ENCODE measurements around the gene ASB13. TPM values are rescaled to one million over a fixed set of nuclear protein-coding genes. Genes with fewer than 3 reads are reported as not detected.
A peak's percentile ranks its signal among the peaks of the same experiment; 100 is the strongest.
"Not testable (repeated sequence)": the region's sequence is repeated elsewhere in the genome, so short reads cannot be mapped to it uniquely, and the experiment has no call there.

ASB13 gene
- total and polyA plus RNA-seq, 7 donors, result 13.2 to 52.0 (median 23.5) TPM

DNA sequence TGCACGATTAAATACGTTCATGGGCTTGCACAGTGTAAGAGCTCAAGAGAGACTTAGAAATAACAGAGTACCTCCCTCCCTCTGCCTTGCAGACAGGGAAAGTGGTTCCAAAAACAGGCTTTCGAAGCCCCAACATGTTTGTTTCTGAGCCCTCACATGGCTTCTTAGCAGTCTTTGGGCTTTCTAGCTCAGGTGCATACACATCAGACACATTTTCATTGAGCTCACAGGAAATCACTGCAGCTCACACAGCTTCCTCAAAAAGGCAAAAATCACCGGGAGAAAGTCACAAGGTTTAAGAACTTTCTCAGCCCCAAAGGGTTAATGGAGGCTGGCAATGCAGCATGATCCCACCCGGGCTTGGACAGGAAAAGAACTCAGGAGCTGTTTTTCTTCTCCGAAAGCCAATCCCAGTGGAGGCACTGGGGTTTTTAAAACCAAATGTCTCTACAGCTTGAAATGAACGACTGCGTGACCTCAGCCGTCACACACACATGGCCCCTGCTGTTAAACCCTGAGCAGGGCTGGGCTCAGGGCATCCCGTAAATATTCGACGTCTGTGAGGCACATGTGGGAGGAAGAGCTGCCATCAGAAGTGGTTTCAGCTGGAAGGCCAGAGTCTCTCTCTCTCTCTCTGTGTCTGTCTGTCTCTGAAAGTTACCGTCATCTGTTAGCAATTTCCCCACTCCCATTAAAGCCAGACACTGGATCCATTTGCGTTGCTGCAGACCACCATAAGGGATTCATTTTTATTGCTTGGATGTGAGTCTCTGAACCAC, 71.9 kb downstream of the ASB13 start:
- no peaks in the 10 kb centered on the region for H3K27me3 ChIP-seq
- intact Hi-C loops (cut with DNase I), result no loop called here
- no peak for DNase-seq
- WGBS, 2 donors, result 53 to 78% methylated on average over 14 of the region's 14 CpGs
- no peaks in the 10 kb centered on the region for H3K4me1 ChIP-seq
- H3K36me3 ChIP-seq, result no peaks in the 10 kb centered on the region
- H3K27ac ChIP-seq, result no peak overlapping the region
- H3K9me3 ChIP-seq, result no peaks in the 10 kb centered on the region
- no peak overlapping the region for H3K4me3 ChIP-seq
- TF ChIP-seq EP300 (IDR thresholded peaks at IDR 0.05) (no peak), POLR2AphosphoS5 (IDR thresholded peaks at IDR 0.05) (no peak)
- TF ChIP-seq, protein P1, sequence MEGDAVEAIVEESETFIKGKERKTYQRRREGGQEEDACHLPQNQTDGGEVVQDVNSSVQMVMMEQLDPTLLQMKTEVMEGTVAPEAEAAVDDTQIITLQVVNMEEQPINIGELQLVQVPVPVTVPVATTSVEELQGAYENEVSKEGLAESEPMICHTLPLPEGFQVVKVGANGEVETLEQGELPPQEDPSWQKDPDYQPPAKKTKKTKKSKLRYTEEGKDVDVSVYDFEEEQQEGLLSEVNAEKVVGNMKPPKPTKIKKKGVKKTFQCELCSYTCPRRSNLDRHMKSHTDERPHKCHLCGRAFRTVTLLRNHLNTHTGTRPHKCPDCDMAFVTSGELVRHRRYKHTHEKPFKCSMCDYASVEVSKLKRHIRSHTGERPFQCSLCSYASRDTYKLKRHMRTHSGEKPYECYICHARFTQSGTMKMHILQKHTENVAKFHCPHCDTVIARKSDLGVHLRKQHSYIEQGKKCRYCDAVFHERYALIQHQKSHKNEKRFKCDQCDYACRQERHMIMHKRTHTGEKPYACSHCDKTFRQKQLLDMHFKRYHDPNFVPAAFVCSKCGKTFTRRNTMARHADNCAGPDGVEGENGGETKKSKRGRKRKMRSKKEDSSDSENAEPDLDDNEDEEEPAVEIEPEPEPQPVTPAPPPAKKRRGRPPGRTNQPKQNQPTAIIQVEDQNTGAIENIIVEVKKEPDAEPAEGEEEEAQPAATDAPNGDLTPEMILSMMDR (IDR thresholded peaks at IDR 0.05), result no peak

DNA sequence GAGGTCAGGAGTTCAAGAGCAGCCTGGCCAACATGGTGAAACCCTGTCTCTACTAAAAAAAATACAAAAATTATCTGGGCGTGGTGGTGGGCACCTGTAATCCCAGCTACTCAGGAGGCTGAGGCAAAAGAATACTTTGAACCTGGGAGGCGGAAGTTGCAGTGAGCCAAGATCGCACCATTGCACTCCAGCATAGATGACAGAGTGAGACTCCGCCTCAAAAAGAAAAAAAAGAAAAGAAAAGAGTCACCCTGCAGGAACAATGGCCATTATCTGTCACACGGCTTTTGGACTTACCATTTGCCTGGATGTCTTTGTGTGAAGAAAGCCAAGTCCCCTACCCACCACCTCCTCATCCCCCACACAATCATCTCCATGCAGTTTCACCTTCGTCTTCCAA, 73.0 kb downstream of the ASB13 start:
- H3K4me1 ChIP-seq; intact Hi-C loops (cut with DNase I); H3K27ac ChIP-seq; DNase-seq; H3K36me3 ChIP-seq; H3K27me3 ChIP-seq; H3K4me3 ChIP-seq; H3K9me3 ChIP-seq: not testable (repeated sequence)
- 78 to 93% methylated on average over 6 of the region's 6 CpGs for WGBS, 2 donors

DNA sequence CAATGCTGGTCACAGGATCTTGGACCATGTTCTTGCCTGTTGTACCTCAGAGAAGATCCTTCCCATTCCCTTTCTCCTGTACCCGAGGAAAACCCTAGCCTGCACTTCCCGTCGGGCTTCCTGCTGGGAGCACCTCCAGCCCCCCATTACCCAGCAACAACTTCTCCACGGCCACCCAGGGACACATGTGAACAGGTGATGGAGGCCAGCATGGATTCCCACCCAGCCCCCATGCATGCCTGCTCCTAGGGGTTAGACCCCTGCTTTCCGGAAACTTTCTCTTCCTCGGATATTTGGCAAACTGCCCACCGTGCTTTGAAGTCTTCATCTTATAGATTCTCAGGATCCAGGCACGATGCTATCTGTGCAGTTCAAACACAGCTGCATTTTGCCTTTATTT, 74.3 kb downstream of the ASB13 start:
- no peak overlapping the region for H3K4me3 ChIP-seq
- no peaks in the 10 kb centered on the region for H3K36me3 ChIP-seq
- TF ChIP-seq, protein P1 (IDR thresholded peaks at IDR 0.05), result no peak
- TF ChIP-seq POLR2A (IDR thresholded peaks at IDR 0.05), result no peak
- TF ChIP-seq EP300 (IDR thresholded peaks at IDR 0.05), result no peak
- no peak for TF ChIP-seq POLR2AphosphoS5 (IDR thresholded peaks at IDR 0.05)
- H3K27ac ChIP-seq, result no peak overlapping the region
- WGBS, 2 donors, result 88 to 90% methylated on average over 8 of the region's 8 CpGs
- no peaks in the 10 kb centered on the region for H3K27me3 ChIP-seq
- intact Hi-C loops (cut with DNase I), result no loop called here
- H3K9me3 ChIP-seq, result no peaks in the 10 kb centered on the region
- peak; percentile 61 for DNase-seq
- H3K4me1 ChIP-seq, result peaks cover 0 to 10% (median 9%) of the 10 kb centered on the region in 4 donors

DNA sequence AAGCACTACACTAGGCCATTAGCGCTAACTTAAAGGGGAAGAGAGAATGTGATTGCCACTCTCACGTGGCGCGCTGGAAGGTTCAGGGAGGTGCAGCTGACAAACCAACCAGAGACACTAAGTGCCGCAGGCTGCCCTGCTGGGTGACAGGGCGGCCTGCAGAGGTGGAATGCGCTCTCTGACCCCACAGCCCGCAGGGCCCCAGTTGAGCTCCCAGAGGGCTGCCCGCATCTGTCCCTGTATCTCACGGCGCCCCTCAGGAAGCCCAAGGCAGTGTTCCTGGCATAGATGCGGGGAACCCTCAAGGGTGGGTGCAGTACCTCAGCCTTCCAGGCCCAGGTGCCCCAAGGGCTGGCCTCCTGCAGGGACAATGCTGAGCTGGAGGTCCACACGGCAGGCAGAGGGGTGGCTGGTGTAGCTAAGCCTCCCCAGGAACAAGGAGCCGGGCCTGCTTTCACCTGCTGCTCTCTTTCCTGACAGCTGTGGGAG, 75.0 kb downstream of the ASB13 start:
- WGBS, 2 donors, result 94 to 95% methylated on average over 14 of the region's 14 CpGs
- Histone ChIP-seq H3K27me3 (no peaks in the 10 kb centered on the region), H3K36me3 (no peaks in the 10 kb centered on the region), H3K4me1 (peaks cover 0 to 16% (median 13%) of the 10 kb centered on the region in 4 donors), H3K9me3 (no peaks in the 10 kb centered on the region), H3K4me3 (no peak overlapping the region), H3K27ac (no peak overlapping the region)
- DNase-seq, result no peak
- intact Hi-C loops (cut with DNase I), result no loop called here
- TF ChIP-seq POLR2A (IDR thresholded peaks at IDR 0.05), result no peak
- no peak for TF ChIP-seq EP300 (IDR thresholded peaks at IDR 0.05)
- TF ChIP-seq, protein P1 (IDR thresholded peaks at IDR 0.05), result no peak
- no peak for TF ChIP-seq POLR2AphosphoS5 (IDR thresholded peaks at IDR 0.05)

DNA sequence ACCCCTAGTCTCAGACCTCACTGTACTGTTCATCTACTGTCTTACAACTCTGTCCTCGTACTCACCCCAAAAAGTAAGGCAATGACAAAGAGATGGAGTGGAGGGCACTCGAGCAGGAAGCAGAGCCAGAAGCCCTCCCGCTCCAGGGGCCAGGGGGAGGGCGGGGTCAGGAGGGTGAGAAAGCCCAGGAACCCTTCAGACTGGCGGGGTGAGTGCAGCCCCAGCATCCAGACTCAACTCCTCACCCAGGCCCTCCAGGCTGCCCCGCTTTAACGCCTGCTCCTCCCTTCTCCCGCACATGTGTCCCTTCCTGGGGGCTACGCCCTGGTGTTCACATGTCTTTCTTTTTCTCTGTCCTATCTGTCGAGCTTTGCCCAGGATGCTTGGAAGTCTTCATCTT, 75.6 kb downstream of the ASB13 start:
- 85 to 89% methylated on average over 10 of the region's 10 CpGs for WGBS, 2 donors
- H3K4me3 ChIP-seq, result no peak overlapping the region
- H3K9me3 ChIP-seq, result no peaks in the 10 kb centered on the region
- peaks cover 0 to 22% (median 14%) of the 10 kb centered on the region in 4 donors for H3K4me1 ChIP-seq
- no peak overlapping the region for H3K27ac ChIP-seq
- TF ChIP-seq EP300 (IDR thresholded peaks at IDR 0.05) (no peak), POLR2A (IDR thresholded peaks at IDR 0.05) (no peak), POLR2AphosphoS5 (IDR thresholded peaks at IDR 0.05) (no peak)
- TF ChIP-seq, protein P1 (IDR thresholded peaks at IDR 0.05), result no peak
- DNase-seq, result no peak
- H3K36me3 ChIP-seq, result no peaks in the 10 kb centered on the region
- intact Hi-C loops (cut with DNase I), result no loop called here
- no peaks in the 10 kb centered on the region for H3K27me3 ChIP-seq

Measured in sigmoid colon (tissue), 7 donors.